Left renal pelvis (tissue), 4 donors: ENCODE results near the gene SPSB3. TPM values are rescaled to one million over a fixed set of nuclear protein-coding genes. Genes with fewer than 3 reads are reported as not detected.
"Not testable (repeated sequence)": the region's sequence is repeated elsewhere in the genome, so short reads cannot be mapped to it uniquely, and the experiment has no call there.

Source experiments
- DNase-seq, 4 donors: peaks; one replicate each; pipeline ENCODE4 v3.0.0-alpha.2; 2013; ENCODE audit warnings: low read depth in 4 of 4, low spot score in 3 of 4
- polyA plus RNA-seq, 4 donors: library from polyadenylated mRNA; unstranded; fragments of 120-200 nt; gene quantifications; one replicate each; pipeline ENCODE4 v1.2.1, GENCODE V29; 2013; ENCODE audit not compliant: insufficient read length in 4 of 4

Gene SPSB3
- polyA plus RNA-seq, 4 donors = 31.4 to 53.3 (median 35.4) TPM

- no peak for DNase-seq
These were observed 34.9 kb upstream of the SPSB3 start for GRCh38 chr16:1817276-1817589.

GRCh38 chr16:1816396-1817275 lies 34.3 kb upstream of the SPSB3 start:
- no peak for DNase-seq

GRCh38 chr16:1815461-1815860 lies 33.1 kb upstream of the SPSB3 start:
- no peak for DNase-seq

GRCh38 chr16:1812732-1813163 lies 30.4 kb upstream of the SPSB3 start:
- DNase-seq = no peak

- DNase-seq = no peak
These were observed 28.2 kb upstream of the SPSB3 start for GRCh38 chr16:1810536-1810935.

GRCh38 chr16:1810106-1810505 lies 27.7 kb upstream of the SPSB3 start:
- no peak for DNase-seq

- no peak for DNase-seq
These were observed 27.0 kb upstream of the SPSB3 start for GRCh38 chr16:1809281-1809801.

- DNase-seq = no peak
These were observed 26.3 kb upstream of the SPSB3 start for GRCh38 chr16:1808691-1809090.

GRCh38 chr16:1807626-1808025 lies 25.3 kb upstream of the SPSB3 start:
- DNase-seq = no peak

GRCh38 chr16:1800701-1801100 lies 18.3 kb upstream of the SPSB3 start:
- DNase-seq = no peak

- not testable (repeated sequence) for DNase-seq
These were observed 16.9 kb upstream of the SPSB3 start for GRCh38 chr16:1799263-1799662.

- DNase-seq = no peak
These were observed 12.7 kb upstream of the SPSB3 start for GRCh38 chr16:1794908-1795666.

GRCh38 chr16:1794221-1794871 lies 12.0 kb upstream of the SPSB3 start:
- DNase-seq = no peak

GRCh38 chr16:1793578-1794220 lies 11.3 kb upstream of the SPSB3 start, which contains the start of gene IGFALS:
Gene IGFALS, minus strand, starts transcription at chr16:1793705. Its CDS starts 53 bp downstream, at chr16:1793652.
- no peak for DNase-seq

GRCh38 chr16:1792836-1793577 lies 10.6 kb upstream of the SPSB3 start:
- DNase-seq = no peak

GRCh38 chr16:1791943-1792812 lies 9.8 kb upstream of the SPSB3 start:
- no peak for DNase-seq

GRCh38 chr16:1791256-1791942 lies 9.0 kb upstream of the SPSB3 start:
- DNase-seq = no peak

GRCh38 chr16:1790611-1791255 lies 8.4 kb upstream of the SPSB3 start:
- no peak for DNase-seq
